Astrocyte of the spinal cord (primary cell): ENCODE results near the gene ZNF670.
"Not testable (repeated sequence)": the region's sequence is repeated elsewhere in the genome, so short reads cannot be mapped to it uniquely, and the experiment has no call there.

Experiments used
- DNase-seq: peaks from one replicate; pipeline ENCODE4 v3.0.0; 2011; ENCODE audit warnings: low read depth, low spot score
- H3K4me3 ChIP-seq: 2 replicates; pipeline ENCODE4 v1.5.1; 2011; ENCODE audit warnings: low read depth, mild to moderate bottlenecking, low read length, moderate library complexity
- in situ Hi-C: cut with HindIII; loops from 2 replicates; pipeline ENCODE4 v1.10.0; 2017; ENCODE audit warnings: low sequenced_read_pairs
- TF ChIP-seq, protein P1 (sequence below): IDR thresholded peaks from 2 replicates; pipeline ENCODE4 v1.5.1; 2012; ENCODE audit warnings: low read depth, mild to moderate bottlenecking, low read length, inconsistent platforms

ZNF670 gene

DNA sequence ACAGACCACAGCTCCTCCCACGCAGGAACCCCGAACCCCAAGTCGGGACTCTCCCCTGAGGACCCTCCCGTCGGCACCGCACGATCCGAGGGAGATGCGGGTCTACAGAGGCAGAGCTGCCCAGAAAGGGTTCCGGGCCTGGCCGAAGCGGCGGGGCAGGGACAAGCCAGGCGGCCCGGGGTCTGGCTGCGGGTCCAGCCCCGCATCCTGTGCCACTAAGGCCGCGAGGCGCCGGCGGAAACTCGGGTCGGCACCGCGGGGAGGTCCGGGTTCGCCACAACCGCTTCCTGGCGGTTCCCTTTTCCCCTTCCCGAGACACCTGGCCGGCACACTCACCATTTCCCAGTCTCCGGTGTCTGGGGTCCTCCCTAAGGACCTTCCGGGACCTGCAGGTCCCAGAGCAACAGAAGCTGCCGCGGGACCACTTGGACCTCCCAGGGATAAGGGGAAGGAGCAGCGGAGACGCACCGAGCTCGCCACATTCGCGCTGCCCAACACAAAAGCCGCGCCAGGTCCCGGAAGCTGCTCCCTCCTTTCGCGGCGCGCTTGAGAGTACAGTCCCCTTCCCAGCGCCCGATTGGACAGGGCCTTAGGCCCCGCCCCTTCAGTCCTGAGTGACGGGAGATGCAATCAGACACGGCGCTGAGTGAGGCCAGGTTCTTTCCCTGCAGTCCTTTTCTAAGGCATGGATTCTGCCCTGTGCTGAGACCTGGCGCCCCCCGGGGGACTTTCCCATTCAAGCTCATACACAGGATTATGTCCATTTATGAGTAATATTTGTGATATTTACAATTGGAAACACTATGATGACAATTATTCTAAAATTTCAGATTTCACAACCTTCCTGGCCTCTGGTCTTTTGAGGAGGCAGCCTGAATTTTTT lies at the start of gene ZNF670:
ZNF670 (minus strand) TSS at position 554 of the 883 bp plus-strand sequence; CDS start at position 339, 215 bp downstream.
- in situ Hi-C loops, result no loop called here
- peak; percentile 98 for DNase-seq
- peak within 1 kb of the TSS; percentile 91 for H3K4me3 ChIP-seq
- TF ChIP-seq, protein P1, sequence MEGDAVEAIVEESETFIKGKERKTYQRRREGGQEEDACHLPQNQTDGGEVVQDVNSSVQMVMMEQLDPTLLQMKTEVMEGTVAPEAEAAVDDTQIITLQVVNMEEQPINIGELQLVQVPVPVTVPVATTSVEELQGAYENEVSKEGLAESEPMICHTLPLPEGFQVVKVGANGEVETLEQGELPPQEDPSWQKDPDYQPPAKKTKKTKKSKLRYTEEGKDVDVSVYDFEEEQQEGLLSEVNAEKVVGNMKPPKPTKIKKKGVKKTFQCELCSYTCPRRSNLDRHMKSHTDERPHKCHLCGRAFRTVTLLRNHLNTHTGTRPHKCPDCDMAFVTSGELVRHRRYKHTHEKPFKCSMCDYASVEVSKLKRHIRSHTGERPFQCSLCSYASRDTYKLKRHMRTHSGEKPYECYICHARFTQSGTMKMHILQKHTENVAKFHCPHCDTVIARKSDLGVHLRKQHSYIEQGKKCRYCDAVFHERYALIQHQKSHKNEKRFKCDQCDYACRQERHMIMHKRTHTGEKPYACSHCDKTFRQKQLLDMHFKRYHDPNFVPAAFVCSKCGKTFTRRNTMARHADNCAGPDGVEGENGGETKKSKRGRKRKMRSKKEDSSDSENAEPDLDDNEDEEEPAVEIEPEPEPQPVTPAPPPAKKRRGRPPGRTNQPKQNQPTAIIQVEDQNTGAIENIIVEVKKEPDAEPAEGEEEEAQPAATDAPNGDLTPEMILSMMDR, result peak; percentile 59

DNA sequence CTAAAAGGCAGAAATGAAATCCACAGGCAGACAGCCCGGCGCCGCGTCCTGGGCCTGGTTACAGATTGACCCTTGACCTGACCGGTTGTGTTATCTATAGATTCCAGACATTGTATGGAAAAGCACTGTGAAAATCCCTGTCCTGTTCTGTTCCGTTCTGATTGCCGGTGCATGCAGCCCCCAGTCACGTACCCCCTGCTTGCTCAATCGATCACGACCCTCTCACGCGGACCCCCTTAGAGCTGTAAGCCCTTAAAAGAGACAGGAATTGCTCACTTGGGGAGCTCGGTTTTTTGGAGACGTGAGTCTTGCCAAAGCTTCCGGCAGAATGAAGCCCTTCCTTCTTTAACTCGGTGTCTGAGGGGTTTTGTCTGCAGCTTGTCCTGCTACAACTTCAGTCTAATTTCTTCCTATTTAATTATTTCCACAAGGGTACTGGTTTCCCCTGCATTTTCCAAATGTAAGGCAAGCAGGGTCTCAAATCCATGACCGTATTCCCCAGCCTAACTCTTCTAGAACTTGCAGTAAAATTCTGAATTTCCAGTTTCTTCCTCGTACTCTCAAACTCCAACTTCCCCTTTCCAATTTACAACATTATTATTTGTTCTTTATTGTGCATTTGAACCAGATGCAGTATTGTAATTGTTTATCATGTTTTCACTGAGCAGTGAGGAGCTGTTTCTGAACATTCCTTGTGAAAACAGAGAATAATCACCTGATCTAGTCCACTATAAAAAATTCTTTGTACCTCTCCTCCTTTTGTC lies 49.1 kb upstream of the ZNF670 start:
- DNase-seq, in situ Hi-C loops: not testable (repeated sequence)
- H3K4me3 ChIP-seq, result peak overlapping the region; percentile 20

DNA sequence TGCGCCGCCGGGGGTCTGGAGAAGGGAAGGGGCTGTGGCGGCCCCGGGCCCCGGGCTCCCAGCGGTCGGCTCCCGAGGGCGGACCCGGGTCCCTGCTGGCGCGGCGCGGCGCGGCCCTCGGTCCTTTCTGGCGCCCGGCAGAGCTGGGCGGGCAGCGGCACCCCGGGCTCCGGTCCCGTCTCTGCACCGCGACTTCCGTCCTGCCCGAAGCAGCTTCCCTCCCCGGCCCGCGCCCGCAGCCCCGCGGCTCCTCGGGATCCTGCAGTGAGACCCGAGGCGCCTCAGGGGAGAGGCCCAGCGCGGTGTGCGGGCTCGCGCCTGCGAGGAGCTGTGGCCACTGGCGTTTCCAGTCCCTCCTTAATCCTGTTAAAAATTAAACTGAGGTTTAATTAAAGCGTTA lies 48.0 kb upstream of the ZNF670 start:
- DNase-seq, in situ Hi-C loops, H3K4me3 ChIP-seq: not testable (repeated sequence)

DNA sequence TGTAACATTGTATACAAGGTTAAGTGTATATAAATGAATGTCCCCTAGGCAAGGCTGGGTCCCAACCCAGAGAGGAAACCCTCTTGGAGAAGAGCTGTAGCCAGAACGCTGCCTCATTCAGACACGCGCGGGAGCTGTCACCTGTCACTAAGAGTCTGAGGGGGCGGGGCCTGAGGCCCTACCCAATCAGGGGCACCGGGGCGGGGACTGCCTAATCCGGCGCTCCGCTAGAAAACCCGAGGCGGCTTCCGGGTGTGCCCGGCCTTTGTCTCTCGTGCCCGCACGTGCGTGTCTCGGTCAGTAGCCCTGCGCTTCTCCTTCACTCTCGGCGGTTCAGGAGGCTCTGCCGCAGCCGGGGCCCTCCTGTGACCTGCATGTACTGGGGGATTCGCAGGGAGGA lies 47.6 kb upstream of the ZNF670 start:
- H3K4me3 ChIP-seq, DNase-seq, in situ Hi-C loops: not testable (repeated sequence)

DNA sequence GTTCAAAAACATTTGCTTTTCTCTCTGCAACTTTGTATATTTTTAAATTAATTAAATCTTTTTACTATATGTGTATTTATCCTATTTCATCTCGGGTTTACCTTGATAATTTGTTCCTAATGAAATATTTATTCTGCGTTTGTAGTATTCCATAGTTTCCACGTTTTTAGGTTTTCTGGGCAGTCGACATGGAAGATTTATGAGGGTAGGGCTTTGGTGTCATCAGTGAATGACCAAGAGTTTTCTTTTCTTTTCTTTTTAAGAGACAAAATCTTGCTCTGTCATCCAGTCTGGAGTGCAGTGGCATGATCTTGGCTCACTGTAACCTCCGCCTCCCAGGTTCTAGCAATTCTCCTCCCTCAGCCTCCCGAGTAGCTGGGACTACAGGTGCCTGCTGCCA lies 42.8 kb upstream of the ZNF670 start:
- no peak for DNase-seq
- in situ Hi-C loops, result no loop called here
- TF ChIP-seq, protein P1, result no peak
- no peak overlapping the region for H3K4me3 ChIP-seq

DNA sequence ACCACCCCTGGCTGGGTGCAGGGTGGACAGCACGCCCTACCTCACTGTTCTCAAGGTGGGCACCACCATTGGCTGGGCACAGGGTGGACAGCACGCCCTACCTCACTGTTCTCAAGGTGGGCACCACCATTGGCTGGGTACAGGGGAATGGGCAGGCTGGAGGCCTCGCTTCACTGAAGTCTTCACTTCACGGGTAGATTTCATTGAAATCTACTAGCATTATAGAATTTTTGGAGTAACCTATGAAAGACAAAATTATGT lies 41.7 kb upstream of the ZNF670 start:
- in situ Hi-C loops, DNase-seq, H3K4me3 ChIP-seq: not testable (repeated sequence)

DNA sequence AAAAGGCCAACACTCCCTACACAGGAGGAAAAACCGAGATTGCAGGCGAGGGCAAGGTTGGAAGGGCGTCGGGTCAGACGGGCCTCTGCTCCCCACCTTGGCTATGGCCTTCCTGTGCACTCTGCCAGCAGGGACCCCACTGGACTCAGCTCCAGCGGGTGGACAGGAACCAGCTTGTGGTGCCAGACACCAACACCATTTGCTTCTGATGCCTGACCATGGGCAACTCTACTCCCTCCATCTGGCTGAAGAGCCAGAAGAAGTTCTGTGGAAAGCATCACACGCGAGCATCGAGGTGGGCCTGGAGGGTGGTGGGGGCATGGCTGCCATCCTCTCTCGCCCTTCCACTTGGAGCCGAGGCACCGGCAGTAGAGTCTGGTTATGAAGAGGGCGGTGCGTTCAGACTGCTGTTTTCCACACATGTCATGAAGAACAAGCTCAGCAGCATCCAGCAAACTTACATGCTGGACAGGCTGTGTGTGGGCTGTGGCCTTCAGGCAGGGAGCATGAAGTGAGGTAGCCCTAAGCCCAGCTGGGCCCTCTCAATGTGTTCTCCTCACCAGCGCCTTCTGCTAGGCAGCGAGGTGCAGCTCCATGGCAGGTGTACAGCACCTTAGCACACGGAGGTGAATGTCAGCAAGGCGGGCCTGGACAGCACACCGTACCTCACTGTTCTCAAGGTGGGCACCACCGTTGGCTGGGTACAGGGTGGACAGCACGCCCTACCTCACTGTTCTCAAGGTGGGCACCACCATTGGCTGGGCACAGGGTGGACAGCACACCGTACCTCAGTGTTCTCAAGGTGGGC lies 41.2 kb upstream of the ZNF670 start:
- in situ Hi-C loops, result no loop called here
- TF ChIP-seq, protein P1, result no peak

DNA sequence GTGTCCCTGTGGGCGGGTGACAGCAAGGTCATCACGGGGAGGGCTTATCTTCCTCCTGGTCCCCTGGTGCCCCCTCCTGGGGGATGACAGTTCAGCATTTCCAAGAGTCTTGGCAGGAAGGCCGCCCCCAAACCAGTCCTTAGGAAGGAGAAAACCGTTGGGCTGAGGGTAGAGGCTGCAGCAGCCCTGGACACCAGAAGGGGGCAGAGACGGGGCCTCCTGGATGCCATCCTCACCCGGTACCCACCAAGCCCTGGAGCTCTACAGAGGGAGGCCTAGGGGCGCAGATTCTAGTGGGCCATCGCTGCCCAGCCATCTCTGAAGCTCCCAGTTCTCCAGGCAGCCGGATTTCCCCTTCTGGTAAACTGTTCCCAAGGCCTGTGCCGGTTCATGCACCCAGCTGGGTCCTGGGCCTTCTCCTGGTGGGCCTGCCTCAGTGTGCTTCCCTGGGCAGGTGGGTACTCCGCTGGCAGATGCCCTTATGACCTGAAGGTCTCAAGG lies 40.4 kb upstream of the ZNF670 start:
- in situ Hi-C loops, result no loop called here
- H3K4me3 ChIP-seq, result no peak overlapping the region
- peak; percentile 8 for DNase-seq
- TF ChIP-seq, protein P1, result peak; percentile 34

More for the DNA sequence above, 41.2 kb upstream of the ZNF670 start:
- H3K4me3 ChIP-seq, result no peak overlapping the region
- DNase-seq, result no peak
